ENCODE results near the gene MB21D2. TPM values are rescaled to one million over a fixed set of nuclear protein-coding genes. Genes with fewer than 3 reads are reported as not detected.

The MB21D2 gene
- total RNA-seq, 6 experiments from 2014 or later, result 17.2 to 20.9 (median 19.5) TPM

GRCh38 chr3:192747746-192748145 is 169.9 kb downstream of the MB21D2 start:
- Mint-ChIP-seq H3K27ac (no peak overlapping the region), H3K4me3 (no peak overlapping the region), H3K27me3 (ENCODE audit: insufficient read depth) (no peaks in the 10 kb centered on the region), H3K36me3 (ENCODE audit: low read depth) (no peaks in the 10 kb centered on the region), H3K4me1 (ENCODE audit: low read depth) (no peaks in the 10 kb centered on the region), H3K9me3 (peaks cover 24% of the 10 kb centered on the region)
- DNase-seq, result no peak
- no peak for TF ChIP-seq CTCF (IDR thresholded peaks at IDR 0.05)

DNA sequence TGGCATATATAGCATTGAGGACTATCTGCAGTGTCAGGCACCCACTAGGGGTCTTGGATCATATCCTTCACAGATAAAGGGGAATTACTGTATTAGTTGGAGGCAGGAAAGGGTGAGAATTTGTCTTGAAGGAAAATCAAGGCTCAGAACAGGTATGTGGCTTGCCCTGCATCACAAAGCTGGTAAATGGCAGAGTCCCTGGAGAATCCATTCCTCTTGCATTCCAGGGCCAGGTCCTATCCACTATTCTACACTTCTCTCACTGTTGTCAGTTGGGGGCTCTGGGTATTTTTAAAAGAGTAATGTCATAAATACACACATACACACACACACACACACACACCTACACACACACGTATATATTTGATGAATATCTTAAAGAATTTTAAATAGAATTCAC is 170.5 kb downstream of the MB21D2 start:
- Mint-ChIP-seq H3K27ac (no peak overlapping the region), H3K4me1 (ENCODE audit: low read depth) (no peaks in the 10 kb centered on the region), H3K9me3 (peaks cover 23% of the 10 kb centered on the region), H3K4me3 (no peak overlapping the region), H3K27me3 (ENCODE audit: insufficient read depth) (no peaks in the 10 kb centered on the region), H3K36me3 (ENCODE audit: low read depth) (no peaks in the 10 kb centered on the region)
- no peak for DNase-seq
- no peak for TF ChIP-seq CTCF (IDR thresholded peaks at IDR 0.05)

Other genes starting within 250 kb of the MB21D2 start
- gene FGF12, start 190.3 kb downstream of the MB21D2 start, total RNA-seq (2021; fragmentation: NEBNext Ultra II Directional; extraction: Animal tissue kit (Norgen Biotek cat#: 25700)), result not detected